HepG2 (cell line): Measurements from ENCODE around the gene ZBTB46. TPM values are rescaled to one million over a fixed set of nuclear protein-coding genes. Genes with fewer than 3 reads are reported as not detected.

Experiments used
- ATF4 ChIP-seq, 2 experiments: fragments of 450-650 bp in 1 of 2; sonication (generic) in 1 of 2; formaldehyde crosslinking; IDR thresholded peaks; 2 replicates each; pipeline versions ENCODE4 v1.5.0 to v1.8.0; 2020 to 2022; ENCODE audit warnings: mild to moderate bottlenecking in 1 of 2, missing genetic modification reagents in 1 of 2
- ATM ChIP-seq: fragments of 450-650 bp; IDR thresholded peaks from 2 replicates; pipeline ENCODE4 v1.7.1; 2017; ENCODE audit warnings: mild to moderate bottlenecking, borderline replicate concordance
- BRD4 ChIP-seq: sonication (generic); formaldehyde crosslinking; IDR thresholded peaks from 2 replicates; pipeline ENCODE4 v1.4.0; 2020; ENCODE audit warnings: missing genetic modification reagents
- E2F2 ChIP-seq: sonication (generic); formaldehyde crosslinking; IDR thresholded peaks from 2 replicates; pipeline ENCODE4 v1.4.0; 2020; ENCODE audit warnings: missing genetic modification reagents, borderline replicate concordance
- GATAD2A ChIP-seq: IDR thresholded peaks from 2 replicates; pipeline ENCODE4 v1.6.1; 2016
- LBX2 ChIP-seq: sonication (generic); formaldehyde crosslinking; IDR thresholded peaks from 2 replicates; pipeline ENCODE4 v1.5.0; 2020; ENCODE audit warnings: missing genetic modification reagents, mild to moderate bottlenecking, borderline replicate concordance
- LRRFIP1 ChIP-seq: sonication (generic); formaldehyde crosslinking; conservative IDR thresholded peaks from 2 replicates; pipeline ENCODE4 v1.4.0; 2020; ENCODE audit warnings: missing genetic modification reagents
- NFE2L2 ChIP-seq: fragments of 150-350 bp; IDR thresholded peaks from 2 replicates; pipeline ENCODE4 v1.6.1; 2014; ENCODE audit warnings: low read length
- RXRA ChIP-seq: sonication (generic); formaldehyde crosslinking; IDR thresholded peaks from 2 replicates; pipeline ENCODE4 v1.5.1; 2020; ENCODE audit warnings: missing genetic modification reagents
- SNRNP70 ChIP-seq: fragments of 200-400 bp; formaldehyde crosslinking; IDR thresholded peaks from 2 replicates; pipeline ENCODE4 v1.6.1; 2017; ENCODE audit warnings: mild to moderate bottlenecking, low read depth, low read length, moderate library complexity
- TAF15 ChIP-seq: fragments of 200-400 bp; formaldehyde crosslinking; IDR thresholded peaks from one replicate; pipeline ENCODE4 v1.6.1; 2018; ENCODE audit warnings: mild to moderate bottlenecking, low read depth, low read length; ENCODE audit not compliant: poor library complexity, severe bottlenecking
- ZBTB21 ChIP-seq: sonication (generic); formaldehyde crosslinking; IDR thresholded peaks from 2 replicates; pipeline ENCODE4 v1.4.0; 2020; ENCODE audit warnings: missing genetic modification reagents
- ZNF142 ChIP-seq: sonication (generic); formaldehyde crosslinking; IDR thresholded peaks from 2 replicates; pipeline ENCODE4 v1.4.0; 2020; ENCODE audit warnings: missing genetic modification reagents
- ZNF30 ChIP-seq: sonication (generic); formaldehyde crosslinking; IDR thresholded peaks from 2 replicates; pipeline ENCODE4 v1.5.0; 2020; ENCODE audit warnings: mild to moderate bottlenecking, missing genetic modification reagents
- ZNF484 ChIP-seq: sonication (generic); formaldehyde crosslinking; IDR thresholded peaks from 2 replicates; pipeline ENCODE4 v1.5.1; 2020; ENCODE audit warnings: mild to moderate bottlenecking, low read depth, missing genetic modification reagents, borderline replicate concordance
- ZNF615 ChIP-seq: sonication (generic); formaldehyde crosslinking; IDR thresholded peaks from 2 replicates; pipeline ENCODE4 v1.5.0; 2020; ENCODE audit warnings: mild to moderate bottlenecking, missing genetic modification reagents, borderline replicate concordance
- ZNF777 ChIP-seq: sonication (generic); formaldehyde crosslinking; IDR thresholded peaks from 2 replicates; pipeline ENCODE4 v1.4.0; 2020; ENCODE audit warnings: missing genetic modification reagents
- ZSCAN21 ChIP-seq: sonication (generic); formaldehyde crosslinking; IDR thresholded peaks from 2 replicates; pipeline ENCODE4 v1.8.0; 2022; ENCODE audit warnings: mild to moderate bottlenecking, missing genetic modification reagents, moderate library complexity, borderline replicate concordance
- polyA plus RNA-seq, 8 experiments: library from polyadenylated mRNA; depleted of rRNA in 3 of 8; stranded (reverse) in 7 of 8; unstranded in 1 of 8; fragments of >200 nt; fragmentation: Illumina TruSeq in 4 of 8; extraction: Trizol in 4 of 8; gene quantifications; 2 replicates each; pipeline versions ENCODE4 v1.2.1 to v1.2.3, GENCODE V29; 2011 to 2016; ENCODE audit warnings: low read depth in 4 of 8, missing spikeins in 1 of 8, mixed read lengths in 1 of 8; ENCODE audit not compliant: insufficient read depth in 1 of 8
- total RNA-seq, 5 experiments: library from RNA; depleted of rRNA; stranded (reverse); fragments of >200 nt; fragmentation: Illumina TruSeq; extraction: Trizol; gene quantifications; 2 replicates each; pipeline ENCODE4 v1.2.3, GENCODE V29; 2016; ENCODE audit warnings: low read depth in 1 of 5

Gene ZBTB46
- total and polyA plus RNA-seq, 2 of the 13 experiments (the other 11 are each of a cell fraction or from before 2014, with no cell fraction given) = 1.6 to 13.5 TPM

- TF ChIP-seq ZNF777 (peak; percentile 88), ZNF615 (CRISPR knock-in tag) (no peak), LBX2 (CRISPR knock-in tag) (peak; percentile 97), ZNF484 (CRISPR knock-in tag) (no peak), ZNF30 (CRISPR knock-in tag) (peak; percentile 93; the same call in 1 of the 2 replicates), LRRFIP1 (CRISPR knock-in tag) (no peak), SNRNP70 (no peak), E2F2 (peak; percentile 81), NFE2L2 (no peak), ATM (no peak), BRD4 (CRISPR knock-in tag) (peak; percentile 97), ZBTB21 (0 out of 2 replicates have a peak, but pooled peaks have one; percentile 40), RXRA (peak; percentile 100), ZSCAN21 (CRISPR knock-in tag) (peak; percentile 98), ZNF142 (CRISPR knock-in tag) (peak; percentile 90), ATF4 (CRISPR knock-in tag; IDR thresholded peaks at IDR 0.05) (peak in 1 of 2 experiments; percentile 82; a peak in 2 of 4 replicates), TAF15 (peak; percentile 86), GATAD2A (CRISPR knock-in tag) (no peak)
Observed at GRCh38 chr20:63707558-63708300, 123.3 kb downstream of the ZBTB46 start, which contains the start of the genes ARFRP1 and ZGPAT (continued).
